Ishikawa (cell line): Measurements from ENCODE around the gene PLD6.

Experiments
- TAF1 ChIP-seq: IDR thresholded peaks from 2 replicates; pipeline ENCODE4 v1.6.1; 2012; ENCODE audit warnings: low read depth, mild to moderate bottlenecking
- YY1 ChIP-seq: IDR thresholded peaks from 2 replicates; pipeline ENCODE4 v1.6.1; 2012; ENCODE audit warnings: low read depth
- TF ChIP-seq, protein P1 (sequence below): IDR thresholded peaks from 2 replicates; pipeline ENCODE4 v1.6.1; 2012

DNA sequence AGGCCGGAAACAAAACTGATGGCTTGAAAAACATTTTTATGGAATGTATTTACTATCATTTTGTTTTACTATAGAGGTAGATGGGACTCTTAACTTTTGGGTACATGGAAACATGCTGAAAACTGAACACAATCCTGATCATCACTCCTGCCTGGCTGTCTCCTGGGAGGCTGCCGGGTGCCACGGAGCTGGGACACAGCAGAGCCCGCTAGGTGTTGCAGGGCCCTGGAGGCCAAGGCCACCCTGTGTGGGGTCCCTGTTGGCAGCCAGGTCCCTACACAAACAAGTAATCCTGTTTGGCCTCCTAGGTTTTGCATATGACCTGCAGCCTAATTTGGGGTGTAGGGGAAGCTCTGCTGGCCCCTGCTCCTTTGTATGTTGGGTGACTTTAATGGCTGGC is 17.5 kb downstream of the PLD6 start:
- no peak for TF ChIP-seq YY1
- TF ChIP-seq TAF1: no peak
- TF ChIP-seq, protein P1, sequence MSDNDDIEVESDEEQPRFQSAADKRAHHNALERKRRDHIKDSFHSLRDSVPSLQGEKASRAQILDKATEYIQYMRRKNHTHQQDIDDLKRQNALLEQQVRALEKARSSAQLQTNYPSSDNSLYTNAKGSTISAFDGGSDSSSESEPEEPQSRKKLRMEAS: no peak
